ENCODE measurements around the gene MACC1.

- no peak for TF ChIP-seq CTCF (IDR thresholded peaks at IDR 0.05; ENCODE audit: low read depth, low read length, missing input control)
- no peak for TF ChIP-seq YY1 (IDR thresholded peaks at IDR 0.05)
Measured at GRCh38 chr7:20146451-20146850, 70.7 kb downstream of the MACC1 start.

Data from liver (tissue), 2 donors.